Liver (tissue), 3 donors: ENCODE data around the gene ASPHD2.

Experiments
- ATF3 ChIP-seq: IDR thresholded peaks from 2 replicates; pipeline ENCODE4 v1.6.1; 2016; ENCODE audit warnings: antibody characterized with exemption
- CTCF ChIP-seq: fragments of 150-350 bp; IDR thresholded peaks from 2 replicates; pipeline ENCODE4 v1.5.1; 2017; ENCODE audit warnings: improper control_type of control experiment, low read depth, low read length; ENCODE audit not compliant: missing input control
- GABPA ChIP-seq, 2 donors: IDR thresholded peaks in 1 of 2; conservative IDR thresholded peaks in 1 of 2; 2 replicates each; pipeline ENCODE4 v1.6.1; 2016; ENCODE audit warnings: antibody characterized with exemption in 2 of 2, mild to moderate bottlenecking in 1 of 2, moderate library complexity in 1 of 2
- HNF4A ChIP-seq, 2 donors: conservative IDR thresholded peaks; 2 replicates each; pipeline ENCODE4 v1.6.1; 2016; ENCODE audit warnings: antibody characterized with exemption in 2 of 2, mild to moderate bottlenecking in 2 of 2
- MAX ChIP-seq: IDR thresholded peaks from 2 replicates; pipeline ENCODE4 v1.6.1; 2016; ENCODE audit warnings: antibody characterized with exemption
- REST ChIP-seq: IDR thresholded peaks from 2 replicates; pipeline ENCODE4 v1.6.1; 2016; ENCODE audit warnings: antibody characterized with exemption, mild to moderate bottlenecking
- RXRA ChIP-seq, 2 donors: IDR thresholded peaks; 2 replicates each; pipeline ENCODE4 v1.6.1; 2017 to 2018; ENCODE audit warnings: antibody characterized with exemption in 2 of 2, mild to moderate bottlenecking in 1 of 2
- SP1 ChIP-seq: IDR thresholded peaks from 2 replicates; pipeline ENCODE4 v1.6.1; 2018; ENCODE audit warnings: antibody characterized with exemption, mild to moderate bottlenecking
- ZBTB33 ChIP-seq: IDR thresholded peaks from 2 replicates; pipeline ENCODE4 v1.6.1; 2016; ENCODE audit warnings: antibody characterized with exemption
- donor health status: healthy.
- donor health status: healthy.

- TF ChIP-seq CTCF (no peak), ATF3 (no peak), HNF4A (conservative IDR thresholded peaks at IDR 0.05) (no peak), SP1 (no peak), MAX (no peak), RXRA (IDR thresholded peaks at IDR 0.05) (no peak), GABPA (IDR thresholded peaks at IDR 0.05 in 1 of 2, conservative IDR thresholded peaks at IDR 0.05 in 1 of 2) (no peak), ZBTB33 (no peak), REST (no peak)
These were observed 28.7 kb downstream of the ASPHD2 start for GRCh38 chr22:26457661-26458272.
